Activated CD4-positive, alpha-beta T cell treated with anti-CD3 and anti-CD28 coated beads, Interleukin-2, amount 50 U/mL, for 24 hours (primary cell): Measurements from ENCODE around the gene PRKAG2.
"Not testable (repeated sequence)": the region's sequence is repeated elsewhere in the genome, so short reads cannot be mapped to it uniquely, and the experiment has no call there.

Experiments
- DNase-seq, 2 donors: peaks; one replicate each; pipeline ENCODE4 v3.0.0-alpha.2; 2020; ENCODE audit warnings: low read depth in 1 of 2, low spot score in 1 of 2

PRKAG2 gene

GRCh38 chr7:151806204-151806603 lies 70.7 kb downstream of the PRKAG2 start:
- no peak for DNase-seq

DNA sequence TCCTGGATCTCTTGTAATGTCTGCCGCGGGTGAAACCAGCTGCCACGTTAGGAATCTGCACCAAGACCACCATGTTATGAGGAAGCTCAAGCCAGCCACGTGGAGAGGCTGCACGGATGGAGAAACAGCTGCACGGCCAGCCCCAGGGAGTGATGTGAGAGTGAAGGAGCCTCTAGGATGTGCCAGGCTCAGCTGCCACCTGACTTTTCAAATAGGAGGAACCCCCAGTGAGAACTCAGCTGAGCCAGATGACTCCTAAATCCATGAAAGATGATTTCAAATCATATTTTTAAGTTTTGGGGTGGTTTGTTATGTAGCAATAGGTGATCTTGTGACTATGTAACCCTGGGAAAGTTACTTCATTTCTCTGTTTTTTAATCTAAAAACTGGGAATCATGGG lies 71.7 kb downstream of the PRKAG2 start:
- no peak for DNase-seq

DNA sequence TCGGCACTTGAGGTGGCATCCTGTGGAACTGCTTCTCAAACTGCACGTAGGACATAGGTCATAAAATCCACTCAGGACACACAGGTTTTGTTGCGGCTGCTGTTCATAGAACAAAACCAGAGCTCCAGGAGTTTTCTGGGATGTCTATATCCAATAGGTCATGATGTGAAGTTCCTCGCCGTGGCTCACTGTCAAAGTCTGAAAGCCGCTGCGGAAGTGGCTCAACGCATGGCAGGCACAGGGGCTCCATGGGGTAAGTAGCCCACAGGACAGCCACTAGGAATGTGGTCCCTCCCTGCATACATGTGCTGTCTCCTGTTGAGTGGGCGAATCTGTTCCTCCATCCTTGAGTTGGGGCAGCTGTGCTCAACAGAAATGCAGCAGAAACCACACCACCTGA lies 72.2 kb downstream of the PRKAG2 start:
- DNase-seq = no peak

GRCh38 chr7:151803841-151804240 lies 73.1 kb downstream of the PRKAG2 start:
- no peak for DNase-seq

DNA sequence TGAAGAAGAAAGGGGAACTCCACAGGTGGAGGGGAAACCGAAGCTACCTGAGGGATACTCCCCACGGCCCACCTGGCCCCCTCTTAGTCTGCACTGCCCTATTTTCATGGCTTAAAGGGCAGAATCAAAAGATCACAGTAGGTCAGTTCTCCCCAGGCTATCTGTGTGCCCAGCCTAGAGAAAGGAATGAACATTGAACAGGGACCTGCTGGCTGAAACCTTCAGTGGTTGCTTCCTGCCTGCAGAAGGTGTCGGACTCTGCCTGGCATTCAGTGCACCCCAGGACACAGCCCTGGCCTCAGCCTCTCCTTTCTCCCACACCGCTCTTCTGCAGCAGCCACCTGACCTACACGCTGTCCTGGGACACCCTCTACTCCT lies 74.5 kb downstream of the PRKAG2 start:
- no peak for DNase-seq

- no peak for DNase-seq
Measured at GRCh38 chr7:151801782-151802468, 75.0 kb downstream of the PRKAG2 start.

DNA sequence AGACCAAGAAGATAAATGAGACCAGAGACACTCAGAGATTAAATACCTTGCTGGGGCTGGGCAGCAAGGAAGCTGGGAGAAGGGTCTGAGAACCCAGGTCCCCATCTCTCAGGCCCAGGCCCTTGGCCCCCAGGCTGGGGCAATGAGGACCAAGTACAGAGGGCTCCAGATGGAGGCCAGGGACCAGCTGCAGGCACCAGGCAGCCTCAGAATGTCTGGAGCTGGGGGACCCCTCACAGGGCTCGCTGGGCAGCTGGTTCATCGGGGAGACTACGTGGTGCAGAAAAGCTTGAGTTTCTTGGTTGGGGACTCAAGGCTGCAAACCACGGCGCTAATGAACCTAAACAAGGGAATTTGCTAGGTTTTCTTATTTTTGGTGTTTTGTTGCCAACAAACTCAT lies 75.6 kb downstream of the PRKAG2 start:
- DNase-seq = no peak

DNA sequence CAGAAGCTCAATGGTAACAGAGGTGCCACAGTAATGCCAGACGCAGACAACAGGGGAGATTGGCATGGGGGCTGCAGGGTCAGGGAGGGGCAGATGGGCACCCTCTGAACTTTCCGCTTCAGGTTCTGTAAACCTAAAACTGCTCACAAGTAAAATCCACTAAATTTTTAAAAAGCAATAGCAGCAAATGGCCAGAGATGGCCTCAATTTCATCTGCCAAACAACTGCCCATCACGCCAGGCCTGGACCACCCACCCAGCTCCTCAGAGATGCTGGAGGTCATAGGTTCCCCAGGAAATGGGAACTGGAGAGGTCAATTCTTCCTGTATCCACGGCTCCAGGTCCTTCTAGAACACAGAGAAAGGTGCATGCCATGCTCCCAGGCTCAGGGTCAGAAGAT lies 76.1 kb downstream of the PRKAG2 start:
- no peak for DNase-seq

GRCh38 chr7:151800391-151800790 lies 76.5 kb downstream of the PRKAG2 start:
- no peak for DNase-seq

DNA sequence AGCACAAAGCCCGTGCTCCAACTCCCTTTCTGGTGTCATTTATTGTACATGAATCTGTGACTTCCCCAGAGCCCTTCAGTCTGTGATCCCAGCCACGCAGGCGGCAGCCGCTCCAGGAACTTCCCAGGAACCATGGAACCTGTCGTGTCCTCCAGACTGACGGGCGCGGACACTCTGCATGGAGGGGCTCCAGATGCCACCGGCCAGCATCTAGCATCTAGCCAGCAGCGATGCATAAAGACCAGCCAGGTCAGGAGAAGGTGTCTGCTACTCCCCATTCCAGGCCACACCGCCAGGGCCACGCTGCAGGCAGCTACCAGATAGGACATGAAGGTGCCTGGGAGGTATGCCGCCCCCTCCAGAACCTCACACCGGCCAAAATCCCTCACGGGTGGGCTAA lies 77.4 kb downstream of the PRKAG2 start:
- no peak for DNase-seq

DNA sequence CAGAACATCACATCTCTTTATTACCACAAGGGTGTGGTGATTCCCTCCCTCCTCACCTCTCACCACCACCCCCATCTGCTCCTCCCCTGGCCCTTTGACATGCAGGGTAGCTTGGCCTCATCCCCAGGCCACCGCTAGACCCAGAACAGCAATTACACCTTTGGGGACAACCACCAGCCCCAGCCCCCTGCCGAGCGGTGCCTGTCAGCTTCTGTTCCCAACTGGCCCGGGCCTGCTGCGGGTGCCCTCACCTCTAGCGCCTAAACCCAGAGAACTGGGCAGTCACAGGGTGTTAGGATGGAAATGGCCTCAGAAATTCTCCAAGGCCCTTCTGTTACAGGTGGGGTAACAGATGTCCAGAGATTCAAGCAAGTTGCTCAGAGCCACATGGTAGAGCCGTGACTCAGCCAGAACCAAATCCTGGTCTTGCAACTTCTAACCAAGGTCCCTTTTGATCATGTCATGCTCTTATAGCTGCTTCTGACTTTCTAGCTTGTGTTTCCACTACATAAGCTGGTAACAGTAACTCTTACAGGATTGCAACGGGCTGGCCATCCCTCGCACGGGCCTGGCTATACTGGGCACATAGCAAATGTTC lies 78.0 kb downstream of the PRKAG2 start:
- DNase-seq = no peak

- DNase-seq = not testable (repeated sequence)
Measured at GRCh38 chr7:151797667-151798307, 79.1 kb downstream of the PRKAG2 start.

DNA sequence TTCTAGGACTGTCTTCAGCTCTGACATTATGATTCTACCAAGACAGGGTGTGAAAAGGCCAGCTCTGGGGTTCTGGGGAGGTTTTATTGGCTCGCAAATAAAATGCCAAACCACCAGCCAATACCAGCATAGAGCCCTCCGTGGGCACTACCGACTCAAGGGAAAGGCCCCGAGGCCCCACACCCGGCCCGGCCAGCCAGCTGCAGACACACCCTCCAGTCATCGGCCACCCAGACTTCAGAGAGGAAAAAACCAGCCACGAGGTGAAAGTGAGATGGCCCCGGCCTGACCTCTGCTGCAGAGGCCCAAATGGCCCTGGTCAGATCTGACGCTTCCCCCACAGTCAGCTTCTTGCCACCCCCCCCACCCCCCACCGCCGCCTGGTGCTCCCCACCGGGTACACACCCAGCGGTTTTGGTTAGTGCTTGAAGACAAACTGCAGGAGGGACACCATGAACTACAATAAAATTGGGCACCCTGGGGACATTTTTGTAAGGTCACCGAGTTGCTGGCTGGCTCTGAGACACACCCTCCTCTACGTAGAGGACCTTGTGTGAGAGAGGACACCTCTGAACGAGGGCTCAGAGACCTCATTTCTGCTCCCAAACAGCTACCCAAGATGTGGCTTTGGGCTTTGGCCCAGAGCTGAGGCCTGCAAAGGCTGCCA lies 79.9 kb downstream of the PRKAG2 start:
- DNase-seq = no peak

GRCh38 chr7:151796091-151796870 lies 80.6 kb downstream of the PRKAG2 start:
- DNase-seq = no peak

DNA sequence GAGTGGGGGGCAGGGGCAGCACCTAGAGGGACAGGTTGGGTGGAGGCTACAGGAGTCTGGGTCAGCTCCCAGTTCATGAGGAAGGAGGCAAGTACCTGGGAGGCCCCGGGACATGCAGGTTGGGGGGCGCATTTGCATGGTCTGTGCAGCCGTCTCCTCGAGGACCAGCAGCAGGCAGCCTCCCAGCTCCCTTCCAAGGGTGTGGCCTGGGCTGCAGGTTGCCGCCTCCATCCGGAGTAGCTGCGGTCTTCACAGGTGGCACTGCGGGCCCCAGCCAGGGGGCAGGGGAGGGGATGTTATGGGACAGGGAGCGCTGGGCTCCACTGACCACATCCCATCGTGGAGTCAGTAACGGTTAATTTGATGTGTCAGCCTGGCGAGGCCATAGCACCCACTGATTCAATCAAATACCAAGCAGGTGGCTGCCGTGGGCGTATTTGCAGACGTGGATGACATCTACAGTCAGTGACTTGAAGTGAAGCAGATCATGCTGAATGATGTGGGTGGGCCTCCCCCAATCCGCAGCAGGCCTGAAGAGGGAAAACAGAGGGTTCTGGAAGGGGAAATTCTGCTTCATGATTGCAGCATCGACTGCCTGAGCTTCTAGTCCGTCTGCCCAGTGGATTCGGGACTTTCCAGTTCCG lies 81.6 kb downstream of the PRKAG2 start:
- peak; percentile 54 to 78 for DNase-seq

- DNase-seq = no peak
Measured at GRCh38 chr7:151794508-151795167, 82.3 kb downstream of the PRKAG2 start.

- no peak for DNase-seq
Measured at GRCh38 chr7:151793991-151794507, 82.9 kb downstream of the PRKAG2 start.

DNA sequence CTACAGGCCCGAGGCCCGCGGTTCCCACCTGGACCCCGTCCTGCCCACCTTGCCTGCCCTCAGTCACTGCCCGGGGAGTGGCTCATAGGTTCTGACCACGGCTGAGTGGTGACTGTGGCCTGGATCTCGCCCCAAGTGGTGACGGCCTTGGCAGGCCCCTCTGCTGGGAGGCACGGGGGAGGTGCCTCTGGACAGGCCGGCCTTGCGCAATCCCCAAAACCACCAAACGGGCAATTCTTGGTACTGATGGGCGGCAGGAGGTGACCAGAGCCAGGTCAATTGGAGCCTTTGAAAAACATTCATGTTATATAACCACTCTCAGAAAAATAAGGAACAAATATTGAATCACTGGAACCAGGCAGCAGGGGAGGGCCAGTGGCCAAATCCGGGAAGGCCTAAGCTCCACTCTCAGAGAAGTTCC lies 83.4 kb downstream of the PRKAG2 start:
- no peak for DNase-seq

GRCh38 chr7:151792636-151793035 lies 84.3 kb downstream of the PRKAG2 start:
- DNase-seq = no peak

GRCh38 chr7:151792086-151792485 lies 84.8 kb downstream of the PRKAG2 start:
- no peak for DNase-seq
